Activated T-cell treated with anti-CD3 and anti-CD28 coated beads, Interleukin-2, amount 50 U/mL, for 24 hours (primary cell): ENCODE results near the gene NEDD4.
"Not testable (repeated sequence)": the region's sequence is repeated elsewhere in the genome, so short reads cannot be mapped to it uniquely, and the experiment has no call there.

Source experiments
- DNase-seq: peaks from one replicate; pipeline ENCODE4 v3.0.0-alpha.2; 2020
- H3K27ac Mint-ChIP-seq: 2 replicates; pipeline ENCODE4 v1.8.0; 2020; ENCODE audit warnings: mild to moderate bottlenecking, mixed read lengths
- H3K27me3 Mint-ChIP-seq: 2 replicates; pipeline ENCODE4 v1.8.0; 2020; ENCODE audit warnings: mixed read lengths
- H3K36me3 Mint-ChIP-seq: 2 replicates; pipeline ENCODE4 v1.8.0; 2020; ENCODE audit warnings: low read depth, mixed read lengths
- H3K4me1 Mint-ChIP-seq: 2 replicates; pipeline ENCODE4 v1.8.0; 2020; ENCODE audit warnings: low read depth, mixed read lengths
- H3K4me3 Mint-ChIP-seq: 2 replicates; pipeline ENCODE4 v1.8.0; 2020; ENCODE audit warnings: mild to moderate bottlenecking, moderate library complexity, mixed read lengths
- H3K9me3 Mint-ChIP-seq: 2 replicates; pipeline ENCODE4 v1.8.0; 2020; ENCODE audit warnings: mixed read lengths

The NEDD4 gene

DNA sequence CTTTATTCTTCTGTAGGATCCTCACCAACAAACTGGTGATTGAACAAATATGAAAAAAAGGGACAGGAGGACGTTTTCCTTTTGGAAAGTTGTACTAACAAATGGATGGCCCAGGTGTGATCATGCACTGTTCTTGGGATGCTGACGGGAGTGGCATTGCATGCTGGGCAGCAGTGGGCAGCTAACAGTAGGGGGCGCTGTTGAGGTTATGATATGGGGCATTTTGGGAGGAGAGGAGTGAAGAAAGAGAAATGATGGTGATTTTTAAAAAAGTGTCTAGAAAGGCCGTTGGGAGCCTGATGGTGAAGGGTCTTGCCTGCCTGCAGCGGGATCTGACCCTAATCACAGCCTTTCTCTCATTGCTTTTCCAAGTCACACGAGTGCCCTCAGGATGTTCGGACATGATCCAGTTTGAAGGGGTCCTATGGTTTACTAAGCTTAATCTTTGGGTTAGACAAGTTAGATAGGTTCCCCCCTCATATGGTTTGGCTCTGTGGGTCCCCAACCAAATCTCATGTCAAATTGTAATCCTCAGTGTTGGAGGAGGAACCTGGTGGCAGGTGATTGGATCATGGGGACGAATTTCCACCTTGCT, 204.2 kb downstream of the NEDD4 start:
- no peak overlapping the region for H3K27ac Mint-ChIP-seq
- H3K27me3 Mint-ChIP-seq: peaks cover 13% of the 10 kb centered on the region
- no peaks in the 10 kb centered on the region for H3K4me1 Mint-ChIP-seq
- peak; percentile 64 for DNase-seq
- H3K9me3 Mint-ChIP-seq: no peaks in the 10 kb centered on the region
- no peak overlapping the region for H3K4me3 Mint-ChIP-seq
- no peaks in the 10 kb centered on the region for H3K36me3 Mint-ChIP-seq

DNA sequence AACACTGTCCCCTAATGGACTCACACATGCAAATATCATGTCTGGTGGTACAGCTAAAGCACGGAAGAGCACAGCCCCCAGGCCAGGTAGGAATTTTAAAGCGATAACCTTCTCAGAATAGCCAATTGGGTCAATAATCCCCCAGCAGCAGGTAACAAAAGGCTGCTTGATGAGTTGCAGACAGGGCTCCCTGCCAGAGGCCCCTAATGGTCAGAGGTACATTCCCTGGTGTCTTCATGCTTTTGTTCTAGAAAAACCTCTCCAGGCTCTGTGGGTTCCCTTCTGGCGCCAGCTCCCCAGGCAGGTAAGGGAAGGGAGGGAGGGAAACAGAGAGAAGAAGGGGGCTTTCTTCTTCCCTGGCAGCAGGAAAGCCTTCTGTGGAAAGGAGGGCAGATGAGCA, 207.1 kb downstream of the NEDD4 start:
- H3K27ac Mint-ChIP-seq: no peak overlapping the region
- H3K9me3 Mint-ChIP-seq: no peaks in the 10 kb centered on the region
- no peaks in the 10 kb centered on the region for H3K4me1 Mint-ChIP-seq
- DNase-seq: no peak
- no peaks in the 10 kb centered on the region for H3K36me3 Mint-ChIP-seq
- H3K4me3 Mint-ChIP-seq: no peak overlapping the region
- H3K27me3 Mint-ChIP-seq: peaks cover 13% of the 10 kb centered on the region

DNA sequence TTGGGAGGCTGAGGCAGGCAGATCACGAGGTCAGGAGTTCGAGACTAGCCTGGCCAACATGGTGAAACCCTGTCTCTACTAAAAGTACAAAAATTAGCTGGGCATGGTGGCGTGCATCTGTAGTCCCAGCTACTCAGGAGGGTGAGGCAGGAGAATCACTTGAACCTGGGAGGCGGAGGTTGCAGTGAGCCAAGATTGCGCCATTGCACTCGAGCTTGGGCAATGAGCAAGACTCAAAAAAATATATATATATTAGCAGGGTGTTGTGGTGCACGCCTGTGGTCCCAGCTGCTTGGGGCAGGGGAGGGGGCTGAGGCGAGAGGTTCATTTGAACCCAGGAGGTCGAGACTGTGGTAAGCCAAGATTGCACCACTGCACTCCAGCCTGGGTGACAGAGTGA, 207.8 kb downstream of the NEDD4 start:
- H3K4me1 Mint-ChIP-seq, H3K9me3 Mint-ChIP-seq, H3K36me3 Mint-ChIP-seq, H3K4me3 Mint-ChIP-seq, DNase-seq, H3K27ac Mint-ChIP-seq: not testable (repeated sequence)
- peaks cover 13% of the 10 kb centered on the region for H3K27me3 Mint-ChIP-seq

DNA sequence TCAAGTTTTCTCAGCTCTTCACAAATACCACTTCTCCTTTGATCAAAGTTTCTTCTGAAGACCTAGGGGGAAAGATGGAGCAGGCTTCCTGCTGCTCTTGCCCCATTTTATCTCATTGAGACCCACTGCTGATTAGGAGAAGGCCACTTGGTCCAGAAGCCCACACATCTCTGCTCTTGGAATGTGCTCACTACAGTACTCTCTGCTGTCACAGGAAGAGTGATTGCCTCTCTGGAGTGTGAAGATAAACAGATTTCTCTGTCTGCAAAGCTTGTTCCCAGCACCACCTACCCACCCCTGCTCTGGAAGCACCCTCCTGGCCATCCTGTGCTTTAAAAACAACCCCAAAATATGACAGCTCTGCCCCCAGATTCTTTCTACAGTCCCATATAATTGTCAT, 209.1 kb downstream of the NEDD4 start:
- no peak overlapping the region for H3K27ac Mint-ChIP-seq
- no peak overlapping the region for H3K4me3 Mint-ChIP-seq
- no peak for DNase-seq
- H3K27me3 Mint-ChIP-seq: peaks cover 13% of the 10 kb centered on the region
- no peaks in the 10 kb centered on the region for H3K4me1 Mint-ChIP-seq
- no peaks in the 10 kb centered on the region for H3K36me3 Mint-ChIP-seq
- no peaks in the 10 kb centered on the region for H3K9me3 Mint-ChIP-seq

DNA sequence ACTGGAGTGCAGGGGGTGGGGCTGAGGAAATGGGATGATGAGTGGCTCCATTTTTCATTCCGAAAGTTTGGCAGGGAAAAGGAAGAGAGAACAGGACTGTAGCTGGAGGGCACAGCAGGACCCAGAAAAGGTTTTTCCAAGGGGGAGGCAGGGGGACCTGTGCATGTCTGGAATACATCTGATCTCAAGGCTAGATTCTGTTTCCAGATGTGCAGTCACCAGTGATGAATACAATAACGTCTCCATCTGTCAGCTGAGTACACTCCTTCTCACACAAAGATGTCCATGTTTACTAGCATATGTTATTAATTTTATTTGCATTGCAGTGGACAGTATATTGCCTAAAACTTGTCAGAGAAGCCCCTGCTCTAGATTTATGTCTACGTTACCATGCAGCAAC, 210.5 kb downstream of the NEDD4 start:
- H3K27me3 Mint-ChIP-seq: peaks cover 12% of the 10 kb centered on the region
- no peak for DNase-seq
- H3K4me3 Mint-ChIP-seq: no peak overlapping the region
- no peak overlapping the region for H3K27ac Mint-ChIP-seq
- H3K4me1 Mint-ChIP-seq: no peaks in the 10 kb centered on the region
- no peaks in the 10 kb centered on the region for H3K9me3 Mint-ChIP-seq
- no peaks in the 10 kb centered on the region for H3K36me3 Mint-ChIP-seq

DNA sequence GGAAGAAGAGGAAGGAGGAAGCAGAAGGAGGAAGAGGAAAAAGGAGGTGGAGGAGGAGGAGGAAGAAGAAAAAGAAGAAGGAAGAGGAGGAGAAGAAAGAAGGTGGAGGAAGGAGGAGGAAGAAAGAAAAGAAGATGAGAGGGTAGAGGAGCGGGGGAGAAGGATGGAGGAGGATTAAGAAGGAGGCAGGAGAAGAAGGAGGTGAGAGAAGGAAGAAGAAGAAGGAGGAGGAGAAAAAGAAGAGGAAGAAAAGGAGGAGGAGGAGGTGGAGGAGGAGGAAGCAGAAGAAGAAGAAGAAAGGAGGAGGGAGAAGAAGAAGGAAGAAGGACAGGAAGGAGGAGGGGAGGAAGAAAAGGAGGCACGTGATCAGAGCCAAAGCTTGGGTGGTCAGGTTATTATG, 213.1 kb downstream of the NEDD4 start:
- Mint-ChIP-seq H3K36me3 (no peaks in the 10 kb centered on the region), H3K4me3 (no peak overlapping the region), H3K27ac (no peak overlapping the region), H3K4me1 (no peaks in the 10 kb centered on the region), H3K27me3 (peaks cover 16% of the 10 kb centered on the region), H3K9me3 (no peaks in the 10 kb centered on the region)
- no peak for DNase-seq

DNA sequence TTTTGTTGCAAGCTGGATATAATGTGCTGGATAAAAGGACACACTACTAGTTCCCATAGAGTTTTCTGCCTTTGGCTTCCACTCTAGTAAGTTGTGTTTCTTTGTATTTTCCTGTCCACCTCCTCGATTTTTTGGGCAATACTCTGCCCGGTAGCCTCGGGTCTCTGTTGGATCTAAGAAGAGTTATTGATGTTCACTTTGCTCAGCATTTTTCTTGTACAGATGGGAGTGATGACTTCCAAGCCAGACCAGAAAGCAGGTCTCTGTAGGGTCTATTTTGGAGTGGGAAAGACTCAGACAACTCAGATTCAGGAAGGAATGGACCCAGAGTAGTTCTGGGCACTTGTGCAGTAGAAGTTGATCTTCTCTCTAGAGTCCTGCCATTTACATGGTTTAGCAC, 214.5 kb downstream of the NEDD4 start:
- H3K27ac Mint-ChIP-seq: no peak overlapping the region
- no peak for DNase-seq
- H3K9me3 Mint-ChIP-seq: no peaks in the 10 kb centered on the region
- H3K4me1 Mint-ChIP-seq: no peaks in the 10 kb centered on the region
- peaks cover 10% of the 10 kb centered on the region for H3K27me3 Mint-ChIP-seq
- no peak overlapping the region for H3K4me3 Mint-ChIP-seq
- H3K36me3 Mint-ChIP-seq: no peaks in the 10 kb centered on the region
